Trophoblast cell (in vitro differentiated cells and primary cell): ENCODE data around the gene ETS2.

Source experiments
- DNase-seq, 2 donors: peaks; one replicate each; pipeline ENCODE4 v3.0.0-alpha.2; 2016
- H2AFZ ChIP-seq: 2 replicates; pipeline ENCODE4 v1.6.1; 2013; ENCODE audit warnings: low read length, moderate library complexity, mild to moderate bottlenecking; ENCODE audit not compliant: insufficient read depth, poor library complexity
- H2AK5ac ChIP-seq: 2 replicates; pipeline ENCODE4 v1.6.1; 2013; ENCODE audit warnings: mild to moderate bottlenecking, low read length
- H2BK120ac ChIP-seq: 2 replicates; pipeline ENCODE4 v1.6.1; 2013; ENCODE audit warnings: low read length, mild to moderate bottlenecking, moderate library complexity; ENCODE audit not compliant: insufficient read depth, poor library complexity
- H2BK12ac ChIP-seq: 2 replicates; pipeline ENCODE4 v1.6.1; 2013; ENCODE audit warnings: mild to moderate bottlenecking, low read length, moderate library complexity
- H2BK5ac ChIP-seq: 2 replicates; pipeline ENCODE4 v1.6.1; 2013; ENCODE audit warnings: low read length, low read depth, moderate library complexity, mild to moderate bottlenecking; ENCODE audit not compliant: poor library complexity
- H3K14ac ChIP-seq: 2 replicates; pipeline ENCODE4 v1.6.1; 2013; ENCODE audit warnings: mild to moderate bottlenecking, low read length
- H3K18ac ChIP-seq: 2 replicates; pipeline ENCODE4 v1.6.1; 2013; ENCODE audit warnings: mild to moderate bottlenecking, low read length
- H3K23ac ChIP-seq: 2 replicates; pipeline ENCODE4 v1.6.1; 2013; ENCODE audit warnings: low read length
- H3K27ac ChIP-seq: 2 replicates; pipeline ENCODE4 v1.5.1; 2013; ENCODE audit warnings: low read depth, mild to moderate bottlenecking, inconsistent platforms, low read length, moderate library complexity
- H3K27me3 ChIP-seq: 2 replicates; pipeline ENCODE4 v1.6.1; 2013; ENCODE audit warnings: inconsistent platforms, mild to moderate bottlenecking, low read length, moderate library complexity; ENCODE audit not compliant: insufficient read depth
- H3K36me3 ChIP-seq, 2 experiments: 1 replicate in 1 of 2; 2 replicates in 1 of 2; pipeline ENCODE4 v1.6.1; 2013; ENCODE audit warnings: low read length in 2 of 2, mild to moderate bottlenecking in 2 of 2, moderate library complexity in 1 of 2; ENCODE audit not compliant: insufficient read depth in 2 of 2, control insufficient read depth in 1 of 2
- H3K4ac ChIP-seq: 2 replicates; pipeline ENCODE4 v1.6.1; 2013; ENCODE audit warnings: low read depth, mild to moderate bottlenecking, low read length, moderate library complexity
- H3K4me1 ChIP-seq, 2 experiments: 1 replicate in 1 of 2; 2 replicates in 1 of 2; pipeline ENCODE4 v1.6.1; 2013; ENCODE audit warnings: low read length in 2 of 2, mild to moderate bottlenecking in 2 of 2, moderate library complexity in 1 of 2; ENCODE audit not compliant: insufficient read depth in 2 of 2, control insufficient read depth in 1 of 2
- H3K4me2 ChIP-seq: 2 replicates; pipeline ENCODE4 v1.6.1; 2013; ENCODE audit warnings: inconsistent platforms, mild to moderate bottlenecking, low read length, moderate library complexity
- H3K4me3 ChIP-seq: 2 replicates; pipeline ENCODE4 v1.5.1; 2013; ENCODE audit warnings: mild to moderate bottlenecking, low read depth, low read length, inconsistent platforms
- H3K79me1 ChIP-seq: one replicate; pipeline ENCODE4 v1.6.1; 2013; ENCODE audit warnings: low read length
- H3K79me2 ChIP-seq: 2 replicates; pipeline ENCODE4 v1.6.1; 2013; ENCODE audit warnings: low read length, mild to moderate bottlenecking; ENCODE audit not compliant: control insufficient read depth, insufficient read depth, poor library complexity
- H3K9ac ChIP-seq: 2 replicates; pipeline ENCODE4 v1.6.1; 2013; ENCODE audit warnings: mild to moderate bottlenecking, low read length
- H3K9me3 ChIP-seq: 2 replicates; pipeline ENCODE4 v1.6.1; 2013; ENCODE audit warnings: low read depth, mild to moderate bottlenecking, control low read depth, inconsistent platforms, low read length; ENCODE audit not compliant: insufficient read depth
- H4K12ac ChIP-seq: 2 replicates; pipeline ENCODE4 v1.6.1; 2013; ENCODE audit warnings: low read depth, mild to moderate bottlenecking, low read length, moderate library complexity
- H4K8ac ChIP-seq: 2 replicates; pipeline ENCODE4 v1.6.1; 2013; ENCODE audit warnings: low read depth, mild to moderate bottlenecking, low read length, moderate library complexity
- H4K91ac ChIP-seq: one replicate; pipeline ENCODE4 v1.6.1; 2013; ENCODE audit warnings: low read depth, mild to moderate bottlenecking, low read length, moderate library complexity
- WGBS: extraction: QIAGEN DNeasy Blood & Tissue Kit; methylation state at CpG from one replicate; pipeline ENCODE4 v1.1.7; 2013; ENCODE audit warnings: missing lambda C conversion rate; ENCODE audit not compliant: insufficient read length, insufficient coverage; ENCODE audit errors: extremely low coverage; 5-methylcytosine and 5-hydroxymethylcytosine counted together

Gene ETS2

DNA sequence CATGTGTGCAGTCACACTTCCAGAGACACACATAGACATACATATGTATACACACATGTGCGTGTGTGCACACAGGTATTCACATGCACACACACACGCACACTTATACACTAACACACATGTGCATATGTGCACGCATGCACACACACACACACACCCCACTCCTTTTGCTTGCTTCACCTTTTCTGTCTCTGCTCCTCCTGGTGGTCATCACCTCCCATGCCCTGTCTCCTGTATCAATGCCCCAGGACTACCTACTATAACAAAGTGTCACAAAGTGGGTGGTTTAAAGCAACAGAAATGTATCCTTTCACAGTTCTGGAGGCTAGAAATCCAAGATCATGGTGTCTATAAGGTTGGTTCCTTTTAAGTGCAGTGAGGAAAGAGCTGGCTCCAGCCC is 27.4 kb downstream of the ETS2 start:
- H3K27ac ChIP-seq, result no peak overlapping the region
- no peak overlapping the region for H2BK120ac ChIP-seq
- no peak overlapping the region for H4K12ac ChIP-seq
- H3K14ac ChIP-seq, result no peak overlapping the region
- H2AFZ ChIP-seq, result no peak overlapping the region
- no peak overlapping the region for H3K4me3 ChIP-seq
- no peak overlapping the region for H2BK5ac ChIP-seq
- no CpG with 5 or more reads among the region's 3 CpGs for WGBS
- DNase-seq, result no peak
- H3K4ac ChIP-seq, result no peak overlapping the region
- H4K8ac ChIP-seq, result no peak overlapping the region
- H3K9ac ChIP-seq, result no peak overlapping the region
- no peaks in the 10 kb centered on the region for H3K9me3 ChIP-seq
- no peaks in the 10 kb centered on the region for H3K79me2 ChIP-seq
- peaks cover 3% of the 10 kb centered on the region for H3K79me1 ChIP-seq
- H3K18ac ChIP-seq, result no peak overlapping the region
- H3K23ac ChIP-seq, result no peak overlapping the region
- no peak overlapping the region for H4K91ac ChIP-seq
- no peak overlapping the region for H2AK5ac ChIP-seq
- peaks cover 3 to 5% of the 10 kb centered on the region in 2 experiments for H3K4me1 ChIP-seq
- H3K36me3 ChIP-seq, result no peaks in the 10 kb centered on the region
- no peak overlapping the region for H2BK12ac ChIP-seq
- H3K4me2 ChIP-seq, result no peak overlapping the region
- H3K27me3 ChIP-seq, result no peaks in the 10 kb centered on the region

DNA sequence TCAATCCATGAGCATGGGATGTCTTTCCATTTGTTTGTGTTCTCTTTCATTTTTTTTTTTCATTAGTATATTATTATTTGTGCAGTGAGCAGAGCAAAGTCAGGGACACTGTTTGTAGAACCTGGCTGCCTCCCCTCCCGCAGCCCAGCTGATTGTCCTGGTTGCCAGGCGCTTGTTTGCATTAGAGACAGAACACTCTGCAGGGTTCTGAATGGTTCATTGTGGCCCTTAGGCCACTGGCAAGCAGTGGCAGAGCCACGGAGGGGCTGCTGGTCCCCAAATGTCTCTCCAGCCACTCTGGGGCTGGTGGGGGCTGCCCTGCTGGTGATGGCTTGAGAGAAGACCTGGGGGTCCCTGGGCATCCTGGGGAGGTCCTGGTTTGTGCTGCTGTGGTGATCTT is 29.0 kb downstream of the ETS2 start:
- Histone ChIP-seq H3K9ac (no peak overlapping the region), H3K27ac (no peak overlapping the region), H3K79me2 (no peaks in the 10 kb centered on the region), H3K79me1 (peaks cover 3% of the 10 kb centered on the region), H3K14ac (no peak overlapping the region), H3K18ac (no peak overlapping the region), H2BK12ac (no peak overlapping the region), H3K4me3 (no peak overlapping the region), H4K8ac (no peak overlapping the region), H2BK5ac (no peak overlapping the region), H3K9me3 (peaks cover 4% of the 10 kb centered on the region), H3K27me3 (no peaks in the 10 kb centered on the region), H3K36me3 (no peaks in the 10 kb centered on the region), H3K4ac (no peak overlapping the region), H2BK120ac (no peak overlapping the region), H4K12ac (no peak overlapping the region), H3K4me1 (peaks cover 3 to 5% of the 10 kb centered on the region in 2 experiments), H3K4me2 (no peak overlapping the region), H3K23ac (no peak overlapping the region), H2AK5ac (no peak overlapping the region), H4K91ac (no peak overlapping the region), H2AFZ (no peak overlapping the region)
- WGBS, result no CpG with 5 or more reads among the region's 3 CpGs
- DNase-seq, result no peak

DNA sequence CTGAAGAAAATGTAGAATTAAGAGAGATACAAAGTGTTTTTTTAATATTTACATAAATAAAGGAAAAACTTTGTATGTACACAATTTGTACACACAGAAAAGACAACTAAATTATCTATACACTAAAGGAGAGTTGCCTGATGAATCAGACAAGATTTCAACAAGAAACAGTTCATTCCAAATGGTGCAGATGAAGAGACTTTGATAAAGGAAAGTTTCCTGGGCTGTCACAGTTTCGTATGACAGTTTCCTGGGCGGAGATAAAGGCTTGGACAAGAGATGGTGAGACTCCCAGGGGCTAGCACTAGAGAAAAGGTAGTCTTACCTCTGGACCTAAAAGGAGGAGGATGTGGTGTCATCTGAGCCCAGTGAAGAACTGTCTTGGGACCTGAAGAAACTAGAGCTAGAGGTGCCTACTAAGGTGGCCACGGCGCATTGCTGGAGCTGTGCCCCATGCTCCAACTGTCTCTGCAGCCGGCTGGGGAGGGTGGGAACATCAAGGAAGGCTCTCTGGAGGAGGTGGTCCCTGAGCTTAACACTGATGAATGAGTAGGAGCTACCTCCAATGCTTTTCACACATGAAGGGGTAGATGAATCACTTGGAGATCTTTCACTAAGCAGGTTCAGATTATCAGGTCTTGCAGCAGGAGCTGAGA is 32.2 kb downstream of the ETS2 start:
- no peak overlapping the region for H3K4ac ChIP-seq
- H4K8ac ChIP-seq, result no peak overlapping the region
- H2BK120ac ChIP-seq, result no peak overlapping the region
- WGBS, result no CpG with 5 or more reads among the region's 5 CpGs
- no peak overlapping the region for H2AK5ac ChIP-seq
- H3K4me2 ChIP-seq, result no peak overlapping the region
- no peak overlapping the region for H2BK5ac ChIP-seq
- no peak overlapping the region for H3K23ac ChIP-seq
- no peak overlapping the region for H3K9ac ChIP-seq
- H3K4me3 ChIP-seq, result no peak overlapping the region
- H3K9me3 ChIP-seq, result peaks cover 4% of the 10 kb centered on the region
- no peak overlapping the region for H4K91ac ChIP-seq
- no peaks in the 10 kb centered on the region for H3K4me1 ChIP-seq
- H3K79me1 ChIP-seq, result no peaks in the 10 kb centered on the region
- H2AFZ ChIP-seq, result no peak overlapping the region
- no peaks in the 10 kb centered on the region for H3K27me3 ChIP-seq
- H3K18ac ChIP-seq, result no peak overlapping the region
- no peaks in the 10 kb centered on the region for H3K79me2 ChIP-seq
- no peak for DNase-seq
- H4K12ac ChIP-seq, result no peak overlapping the region
- no peak overlapping the region for H3K14ac ChIP-seq
- no peak overlapping the region for H2BK12ac ChIP-seq
- no peaks in the 10 kb centered on the region for H3K36me3 ChIP-seq
- H3K27ac ChIP-seq, result no peak overlapping the region

DNA sequence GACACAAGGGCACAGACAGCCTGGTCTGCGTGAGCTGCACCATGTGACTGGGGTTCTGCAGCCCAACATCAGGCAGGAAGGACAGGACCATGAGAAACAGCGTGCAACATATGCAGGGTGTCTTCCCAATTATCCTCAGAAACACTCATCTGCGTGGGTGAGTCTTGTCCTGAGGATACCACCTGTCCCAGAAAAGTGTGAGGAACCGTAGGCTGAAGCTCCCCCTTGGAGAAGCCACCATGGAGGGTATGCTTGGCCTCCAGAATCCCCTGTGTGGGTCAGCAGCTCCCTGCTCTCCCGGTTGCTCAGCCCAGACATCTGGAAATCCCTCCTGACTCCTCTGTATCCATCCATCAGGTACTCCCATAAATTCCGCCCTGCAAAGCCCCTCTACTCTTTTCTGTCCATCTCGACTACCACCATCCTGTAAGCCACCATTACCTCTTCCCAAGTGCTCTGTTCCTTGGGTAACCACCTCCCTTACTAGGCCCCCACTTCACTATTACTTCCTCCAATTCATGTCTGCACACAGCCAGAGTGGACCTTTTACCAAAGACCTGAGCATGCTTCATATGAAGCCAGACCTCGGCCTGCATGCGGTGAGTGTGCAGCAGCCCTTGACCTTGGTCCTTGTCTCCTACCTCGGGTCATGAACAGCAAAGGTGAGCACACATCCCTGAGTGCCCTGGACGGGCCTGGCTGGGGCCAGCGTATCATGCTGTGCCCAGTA is 33.0 kb downstream of the ETS2 start:
- Histone ChIP-seq H3K4me1 (no peaks in the 10 kb centered on the region), H3K36me3 (no peaks in the 10 kb centered on the region), H3K14ac (no peak overlapping the region), H4K8ac (no peak overlapping the region), H2BK120ac (no peak overlapping the region), H3K27me3 (no peaks in the 10 kb centered on the region), H3K23ac (no peak overlapping the region), H3K18ac (no peak overlapping the region), H3K4me2 (no peak overlapping the region), H3K79me2 (no peaks in the 10 kb centered on the region), H3K4ac (no peak overlapping the region), H3K4me3 (no peak overlapping the region), H2BK12ac (no peak overlapping the region), H4K12ac (no peak overlapping the region), H2AFZ (no peak overlapping the region), H3K9me3 (peaks cover 4% of the 10 kb centered on the region), H3K27ac (no peak overlapping the region), H2BK5ac (no peak overlapping the region), H4K91ac (no peak overlapping the region), H3K79me1 (no peaks in the 10 kb centered on the region), H2AK5ac (no peak overlapping the region), H3K9ac (no peak overlapping the region)
- no CpG with 5 or more reads among the region's 12 CpGs for WGBS
- DNase-seq, result no peak
